ENCODE results near the gene GRIN2C. TPM values are rescaled to one million over a fixed set of nuclear protein-coding genes. Genes with fewer than 3 reads are reported as not detected.

Gene GRIN2C
- total RNA-seq, 1 donor from 2014 or later = 0.74 TPM

DNA sequence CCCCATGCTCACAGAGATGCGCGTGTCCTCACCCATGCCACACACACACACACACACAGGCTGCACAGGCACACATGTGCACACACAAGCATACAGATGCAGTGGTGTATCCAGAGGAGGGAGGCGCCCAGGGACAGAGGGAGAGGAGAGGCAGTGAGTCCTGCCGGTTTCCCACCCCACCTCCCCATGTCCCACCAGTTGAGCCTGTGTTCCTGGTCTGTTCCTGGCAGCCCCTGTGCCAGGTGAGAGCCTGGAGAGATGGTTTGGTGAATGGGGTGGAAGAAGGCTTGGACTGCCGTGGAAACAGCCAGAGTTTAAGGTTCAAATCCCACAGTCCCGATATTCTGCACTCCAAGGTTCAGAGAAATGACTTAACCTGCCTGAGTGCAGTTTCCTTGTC is 44.0 kb upstream of the GRIN2C start:
- Mint-ChIP-seq H3K27ac (ENCODE audit: unreplicated experiment) (no peak overlapping the region), H3K9me3 (ENCODE audit: unreplicated experiment) (no peaks in the 10 kb centered on the region), H3K27me3 (ENCODE audit: unreplicated experiment) (peaks cover 8% of the 10 kb centered on the region), H3K4me1 (ENCODE audit: unreplicated experiment) (peaks cover 3% of the 10 kb centered on the region), H3K36me3 (ENCODE audit: low read depth, unreplicated experiment) (no peaks in the 10 kb centered on the region), H3K4me3 (ENCODE audit: unreplicated experiment) (no peak overlapping the region)
- no peak for DNase-seq (ENCODE audit: low spot score)
- TF ChIP-seq, protein P1, sequence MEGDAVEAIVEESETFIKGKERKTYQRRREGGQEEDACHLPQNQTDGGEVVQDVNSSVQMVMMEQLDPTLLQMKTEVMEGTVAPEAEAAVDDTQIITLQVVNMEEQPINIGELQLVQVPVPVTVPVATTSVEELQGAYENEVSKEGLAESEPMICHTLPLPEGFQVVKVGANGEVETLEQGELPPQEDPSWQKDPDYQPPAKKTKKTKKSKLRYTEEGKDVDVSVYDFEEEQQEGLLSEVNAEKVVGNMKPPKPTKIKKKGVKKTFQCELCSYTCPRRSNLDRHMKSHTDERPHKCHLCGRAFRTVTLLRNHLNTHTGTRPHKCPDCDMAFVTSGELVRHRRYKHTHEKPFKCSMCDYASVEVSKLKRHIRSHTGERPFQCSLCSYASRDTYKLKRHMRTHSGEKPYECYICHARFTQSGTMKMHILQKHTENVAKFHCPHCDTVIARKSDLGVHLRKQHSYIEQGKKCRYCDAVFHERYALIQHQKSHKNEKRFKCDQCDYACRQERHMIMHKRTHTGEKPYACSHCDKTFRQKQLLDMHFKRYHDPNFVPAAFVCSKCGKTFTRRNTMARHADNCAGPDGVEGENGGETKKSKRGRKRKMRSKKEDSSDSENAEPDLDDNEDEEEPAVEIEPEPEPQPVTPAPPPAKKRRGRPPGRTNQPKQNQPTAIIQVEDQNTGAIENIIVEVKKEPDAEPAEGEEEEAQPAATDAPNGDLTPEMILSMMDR (IDR thresholded peaks at IDR 0.05; ENCODE audit: unreplicated experiment) = no peak

DNA sequence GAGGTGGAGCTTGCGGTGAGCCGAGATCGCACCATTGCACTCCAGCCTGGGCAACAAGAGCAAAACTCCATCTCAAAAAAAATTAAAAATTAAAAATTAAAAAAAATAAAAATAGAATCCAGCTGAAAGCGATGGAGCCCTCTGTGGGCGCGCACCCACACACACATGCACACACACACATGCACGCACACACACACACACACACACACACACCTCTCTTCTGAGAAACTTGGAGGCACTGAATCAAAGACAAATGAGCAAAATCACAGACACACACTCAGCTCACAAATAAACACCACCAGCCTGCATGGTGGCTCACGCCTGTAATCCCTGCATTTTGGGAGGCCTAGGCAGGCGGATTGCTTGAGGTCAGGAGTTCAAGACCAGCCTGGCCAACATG is 43.3 kb upstream of the GRIN2C start:
- Mint-ChIP-seq H3K9me3 (ENCODE audit: unreplicated experiment) (no peaks in the 10 kb centered on the region), H3K4me1 (ENCODE audit: unreplicated experiment) (no peaks in the 10 kb centered on the region), H3K4me3 (ENCODE audit: unreplicated experiment) (no peak overlapping the region), H3K27ac (ENCODE audit: unreplicated experiment) (no peak overlapping the region), H3K36me3 (ENCODE audit: low read depth, unreplicated experiment) (no peaks in the 10 kb centered on the region), H3K27me3 (ENCODE audit: unreplicated experiment) (peaks cover 7% of the 10 kb centered on the region)
- TF ChIP-seq, protein P1 (IDR thresholded peaks at IDR 0.05; ENCODE audit: unreplicated experiment) = no peak
- no peak for DNase-seq (ENCODE audit: low spot score)

DNA sequence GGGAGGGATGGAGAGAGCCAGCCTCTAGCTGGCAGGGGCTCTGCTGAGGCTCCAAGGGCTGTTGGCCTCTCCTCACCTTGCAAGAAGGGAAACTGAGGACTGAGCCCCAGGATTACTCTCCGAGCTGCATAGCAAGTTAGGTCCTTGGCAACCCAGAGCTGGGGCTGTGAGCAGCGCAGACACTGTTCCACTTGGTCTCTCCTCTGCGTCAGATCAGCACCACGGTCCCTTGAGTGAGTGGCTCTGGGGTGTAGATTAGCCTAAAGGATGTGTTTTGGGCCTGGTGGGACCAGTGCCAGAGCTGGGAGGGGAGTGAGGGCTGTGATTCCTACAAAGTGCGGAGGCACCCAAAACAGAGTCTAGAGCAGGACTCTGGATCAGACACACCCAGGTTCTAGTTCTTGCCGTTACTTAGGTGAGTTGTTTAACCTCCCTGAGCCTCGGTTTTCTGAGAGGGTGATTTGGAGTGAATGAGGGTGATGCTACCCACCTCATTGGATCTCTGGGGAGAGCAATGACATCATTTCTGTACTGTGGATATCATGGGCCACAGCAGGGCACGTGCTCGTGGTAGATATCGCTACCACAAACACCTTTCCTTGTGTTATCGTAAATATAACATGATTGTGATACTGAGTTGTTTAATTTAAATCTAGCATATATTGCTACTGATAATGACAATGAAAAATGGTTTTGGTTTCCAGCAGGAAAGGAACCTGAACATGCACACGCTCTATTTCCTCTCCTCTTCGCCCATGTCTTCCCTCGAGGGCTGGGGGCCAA is 41.9 kb upstream of the GRIN2C start:
- Mint-ChIP-seq H3K27ac (ENCODE audit: unreplicated experiment) (no peak overlapping the region), H3K4me3 (ENCODE audit: unreplicated experiment) (no peak overlapping the region), H3K4me1 (ENCODE audit: unreplicated experiment) (no peaks in the 10 kb centered on the region), H3K36me3 (ENCODE audit: low read depth, unreplicated experiment) (no peaks in the 10 kb centered on the region), H3K27me3 (ENCODE audit: unreplicated experiment) (peaks cover 7% of the 10 kb centered on the region), H3K9me3 (ENCODE audit: unreplicated experiment) (no peaks in the 10 kb centered on the region)
- TF ChIP-seq, protein P1 (IDR thresholded peaks at IDR 0.05; ENCODE audit: unreplicated experiment) = no peak
- no peak for DNase-seq (ENCODE audit: low spot score)

DNA sequence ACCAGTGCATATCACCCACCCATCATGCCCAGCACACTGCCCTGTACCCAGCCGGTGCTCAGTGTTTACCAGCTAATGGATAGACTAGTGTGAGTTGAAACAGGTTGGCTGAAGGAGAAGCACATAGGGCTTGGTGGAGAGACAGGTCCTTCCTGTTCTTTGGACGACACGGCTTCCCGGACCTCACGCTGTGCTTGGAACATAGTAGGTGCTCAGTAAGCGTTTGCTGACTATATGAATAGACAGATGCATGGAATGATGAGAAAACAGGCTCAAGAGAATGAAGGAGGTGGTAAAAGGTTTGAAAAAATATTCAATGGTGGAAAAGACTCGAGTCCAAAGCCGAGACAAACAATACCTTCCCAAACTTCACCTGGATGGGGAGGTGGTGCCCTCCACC is 40.5 kb upstream of the GRIN2C start:
- Mint-ChIP-seq H3K27ac (ENCODE audit: unreplicated experiment) (no peak overlapping the region), H3K36me3 (ENCODE audit: low read depth, unreplicated experiment) (no peaks in the 10 kb centered on the region), H3K27me3 (ENCODE audit: unreplicated experiment) (peaks cover 4% of the 10 kb centered on the region), H3K4me1 (ENCODE audit: unreplicated experiment) (no peaks in the 10 kb centered on the region), H3K9me3 (ENCODE audit: unreplicated experiment) (no peaks in the 10 kb centered on the region), H3K4me3 (ENCODE audit: unreplicated experiment) (no peak overlapping the region)
- no peak for DNase-seq (ENCODE audit: low spot score)
- TF ChIP-seq, protein P1 (IDR thresholded peaks at IDR 0.05; ENCODE audit: unreplicated experiment) = no peak

DNA sequence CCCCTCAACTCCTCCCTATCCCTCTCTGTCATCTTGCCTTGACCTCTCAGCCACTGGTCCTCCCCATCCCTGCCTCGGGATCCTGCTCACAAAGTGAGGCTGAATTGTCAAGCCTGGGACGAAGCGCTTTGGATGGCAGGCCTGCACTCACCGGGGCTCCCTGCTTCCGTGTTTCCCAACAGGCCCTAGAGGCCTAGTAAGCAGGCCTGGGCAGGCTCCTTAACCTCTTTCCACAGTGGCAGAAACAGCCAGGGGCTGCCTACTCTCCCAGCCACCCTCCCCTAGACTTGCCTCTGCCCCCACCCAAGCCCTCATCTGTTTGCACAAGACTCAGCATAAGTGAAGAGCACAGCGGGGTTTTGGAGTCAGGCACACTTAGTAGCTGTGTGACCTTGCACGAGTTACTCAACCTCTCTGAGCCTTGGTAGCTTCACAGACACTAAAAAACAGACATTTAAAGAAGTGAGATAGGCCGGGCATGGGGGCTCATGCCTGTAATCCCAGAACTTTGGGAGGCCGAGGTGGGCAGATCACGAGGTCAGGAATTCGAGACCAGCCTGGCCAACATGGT is 38.8 kb upstream of the GRIN2C start:
- no peak for DNase-seq (ENCODE audit: low spot score)
- Mint-ChIP-seq H3K36me3 (ENCODE audit: low read depth, unreplicated experiment) (no peaks in the 10 kb centered on the region), H3K27me3 (ENCODE audit: unreplicated experiment) (peaks cover 9% of the 10 kb centered on the region), H3K9me3 (ENCODE audit: unreplicated experiment) (no peaks in the 10 kb centered on the region), H3K4me3 (ENCODE audit: unreplicated experiment) (no peak overlapping the region), H3K4me1 (ENCODE audit: unreplicated experiment) (peaks cover 2% of the 10 kb centered on the region), H3K27ac (ENCODE audit: unreplicated experiment) (no peak overlapping the region)
- TF ChIP-seq, protein P1 (IDR thresholded peaks at IDR 0.05; ENCODE audit: unreplicated experiment) = no peak
